Measurements from ENCODE around the gene TSSK2. TPM values are rescaled to one million over a fixed set of nuclear protein-coding genes. Genes with fewer than 3 reads are reported as not detected.

The TSSK2 gene
- total RNA-seq, 2 donors from 2014 or later, result not detected

DNA sequence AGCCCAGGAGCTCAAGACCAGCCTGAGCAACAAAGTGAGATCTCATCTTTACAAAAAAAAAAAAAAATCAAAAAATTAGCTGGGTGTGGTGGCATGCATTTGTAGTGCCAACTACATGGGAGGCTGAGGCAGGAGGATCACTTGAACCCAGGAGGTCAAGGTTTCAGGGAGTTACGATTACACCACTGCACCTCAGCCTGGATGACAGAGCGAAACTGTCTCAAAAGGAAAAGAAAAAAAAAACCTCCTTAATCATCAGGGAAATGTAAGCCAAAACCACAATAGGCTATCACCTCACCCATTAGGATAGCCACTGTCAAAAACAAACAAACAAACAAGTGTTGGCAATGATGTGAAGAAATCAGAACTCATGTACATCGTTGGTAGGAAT, 22.3 kb upstream of the TSSK2 start:
- Histone ChIP-seq H3K27me3 (ENCODE audit: control insufficient read depth, insufficient read depth, low read length, poor library complexity, severe bottlenecking) (no peaks in the 10 kb centered on the region), H3K36me3 (ENCODE audit: control insufficient read depth, insufficient read depth, low read length) (peaks cover 4% of the 10 kb centered on the region), H3K27ac (ENCODE audit: low read depth, low read length) (no peak overlapping the region), H3K9me3 (ENCODE audit: control insufficient read depth, low read length) (no peaks in the 10 kb centered on the region), H3K4me1 (ENCODE audit: control insufficient read depth, insufficient read depth, low read length) (peaks cover 3% of the 10 kb centered on the region), H3K4me3 (ENCODE audit: low read length) (no peak overlapping the region), H3K9ac (ENCODE audit: extremely low read depth, low read length, poor library complexity, severe bottlenecking) (no peak overlapping the region)
- Mint-ChIP-seq H3K27ac (no peak overlapping the region), H3K4me3 (no peak overlapping the region), H3K4me1 (peaks cover 19% of the 10 kb centered on the region), H3K27me3 (ENCODE audit: insufficient read depth) (no peaks in the 10 kb centered on the region), H3K9me3 (no peaks in the 10 kb centered on the region), H3K36me3 (ENCODE audit: low read depth) (peaks cover 4% of the 10 kb centered on the region)
- 67 to 76% methylated on average over 2 to 3 of the region's 3 CpGs for WGBS, 2 experiments (ENCODE audit: insufficient coverage in 1 of 2, insufficient read length in 1 of 2)
- no peak for DNase-seq
- TF ChIP-seq CTCF (conservative IDR thresholded peaks at IDR 0.05), result no peak

- no peaks in the 10 kb centered on the region for H3K27me3 Mint-ChIP-seq (ENCODE audit: insufficient read depth)
- DNase-seq, result no peak
- H3K27ac ChIP-seq (ENCODE audit: low read depth, low read length), result no peak overlapping the region
- peaks cover 3% of the 10 kb centered on the region for H3K4me1 ChIP-seq (ENCODE audit: control insufficient read depth, insufficient read depth, low read length)
- no peaks in the 10 kb centered on the region for H3K9me3 Mint-ChIP-seq
- H3K36me3 Mint-ChIP-seq (ENCODE audit: low read depth), result peaks cover 4% of the 10 kb centered on the region
- H3K27me3 ChIP-seq (ENCODE audit: control insufficient read depth, insufficient read depth, low read length, poor library complexity, severe bottlenecking), result no peaks in the 10 kb centered on the region
- no peak overlapping the region for H3K4me3 Mint-ChIP-seq
- H3K9ac ChIP-seq (ENCODE audit: extremely low read depth, low read length, poor library complexity, severe bottlenecking), result no peak overlapping the region
- H3K4me1 Mint-ChIP-seq, result peaks cover 19% of the 10 kb centered on the region
- no peaks in the 10 kb centered on the region for H3K9me3 ChIP-seq (ENCODE audit: control insufficient read depth, low read length)
- TF ChIP-seq CTCF (conservative IDR thresholded peaks at IDR 0.05), result no peak
- peaks cover 4% of the 10 kb centered on the region for H3K36me3 ChIP-seq (ENCODE audit: control insufficient read depth, insufficient read depth, low read length)
- H3K27ac Mint-ChIP-seq, result peak overlapping the region; percentile 57
- H3K4me3 ChIP-seq (ENCODE audit: low read length), result no peak overlapping the region
- 84 to 85% methylated on average over 6 to 7 of the region's 7 CpGs for WGBS, 2 experiments (ENCODE audit: insufficient coverage in 1 of 2, insufficient read length in 1 of 2)
These were observed 21.7 kb upstream of the TSSK2 start for GRCh38 chr22:19109198-19110063.

DNA sequence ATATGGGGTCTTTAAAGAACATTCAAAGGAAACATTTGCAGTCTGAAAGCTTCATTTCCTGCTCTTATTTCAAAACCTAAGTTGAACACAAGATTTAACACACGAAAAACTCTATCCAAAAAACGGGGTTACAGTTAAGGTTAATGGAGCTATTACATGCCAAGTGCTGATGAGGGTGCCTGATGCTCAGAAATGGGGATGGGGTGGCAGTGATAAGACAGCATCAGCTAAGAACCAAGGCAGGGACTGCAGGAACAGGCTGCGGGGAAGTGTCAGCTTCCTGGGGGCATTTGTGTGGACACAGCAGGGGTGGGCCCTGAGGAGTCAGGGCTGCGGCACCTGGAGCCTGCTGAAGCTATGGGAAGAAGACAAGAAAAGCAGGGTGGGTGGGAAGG, 21.0 kb upstream of the TSSK2 start:
- Mint-ChIP-seq H3K36me3 (ENCODE audit: low read depth) (peaks cover 4% of the 10 kb centered on the region), H3K27ac (no peak overlapping the region), H3K4me1 (peaks cover 19% of the 10 kb centered on the region), H3K9me3 (no peaks in the 10 kb centered on the region), H3K27me3 (ENCODE audit: insufficient read depth) (no peaks in the 10 kb centered on the region), H3K4me3 (no peak overlapping the region)
- H3K4me1 ChIP-seq (ENCODE audit: control insufficient read depth, insufficient read depth, low read length), result peaks cover 3% of the 10 kb centered on the region
- no peak overlapping the region for H3K27ac ChIP-seq (ENCODE audit: low read depth, low read length)
- H3K4me3 ChIP-seq (ENCODE audit: low read length), result no peak overlapping the region
- H3K9me3 ChIP-seq (ENCODE audit: control insufficient read depth, low read length), result no peaks in the 10 kb centered on the region
- DNase-seq, result no peak
- no peaks in the 10 kb centered on the region for H3K27me3 ChIP-seq (ENCODE audit: control insufficient read depth, insufficient read depth, low read length, poor library complexity, severe bottlenecking)
- no peak overlapping the region for H3K9ac ChIP-seq (ENCODE audit: extremely low read depth, low read length, poor library complexity, severe bottlenecking)
- H3K36me3 ChIP-seq (ENCODE audit: control insufficient read depth, insufficient read depth, low read length), result peaks cover 4% of the 10 kb centered on the region
- 0 to 50% methylated on average over 1 to 3 of the region's 4 CpGs for WGBS, 2 experiments (ENCODE audit: insufficient coverage in 1 of 2, insufficient read length in 1 of 2)
- TF ChIP-seq CTCF (conservative IDR thresholded peaks at IDR 0.05), result no peak

All from endodermal cell (in vitro differentiated cells).